Mucosa of descending colon (tissue), 3 donors: ENCODE results near the gene PDCD11. TPM values are rescaled to one million over a fixed set of nuclear protein-coding genes. Genes with fewer than 3 reads are reported as not detected.

Experiments
- ATAC-seq: fragments of 200-7000 bp; cut with Tn5 transposase; one replicate; pipeline ENCODE4 v1.9.1; 2020; ENCODE audit warnings: mild to moderate bottlenecking, moderate library complexity
- DNase-seq, 3 donors: peaks; one replicate each; pipeline ENCODE4 v3.0.0-alpha.2; 2020
- H3K36me3 ChIP-seq: fragments of 200-600 bp; one replicate; pipeline ENCODE4 v1.8.0; 2021; ENCODE audit warnings: low read depth, mild to moderate bottlenecking
- H3K4me1 ChIP-seq: fragments of 200-600 bp; one replicate; pipeline ENCODE4 v1.8.0; 2021; ENCODE audit warnings: low read depth, mild to moderate bottlenecking
- H3K4me3 ChIP-seq: fragments of 200-600 bp; one replicate; pipeline ENCODE4 v1.8.0; 2021; ENCODE audit warnings: mild to moderate bottlenecking
- H3K9me3 ChIP-seq: fragments of 200-600 bp; one replicate; pipeline ENCODE4 v1.8.0; 2021; ENCODE audit warnings: mild to moderate bottlenecking
- intact Hi-C, 2 donors: fragments of 100-400 bp; cut with DNase I in 1 of 2; cut with micrococcal nuclease in 1 of 2; formaldehyde crosslinking; loops; one replicate each; pipeline versions ENCODE4 v1.11.0 to v1.11.1; 2022; cut with DNase I, micrococcal nuclease
- total RNA-seq, 3 donors: library from RNA; stranded (reverse); fragmentation: NEBNext Ultra II Directional in 2 of 3; extraction: Animal tissue kit (Norgen Biotek cat#: 25700) in 2 of 3; gene quantifications; one replicate each; pipeline versions ENCODE4 v1.2.1 to v1.2.4, GENCODE V29; 2021 to 2023
- TF ChIP-seq, protein P1 (sequence below): fragments of 200-600 bp; IDR thresholded peaks from one replicate; pipeline ENCODE4 v1.8.0; 2022; ENCODE audit warnings: antibody characterized with exemption, mild to moderate bottlenecking
- donor health status: DM: no; HTN: no; CAD: no; lungs with moderate emphysema.
- donor health status: DM: no; HTN: no; CAD: no.
- donor health status: DM: no; HTN: yes; CAD: no.

Gene PDCD11
- total RNA-seq, 3 donors from 2014 or later, result 22.3 to 24.5 (median 22.7) TPM

- intact Hi-C loops, result no loop called here
- ATAC-seq (no peak), DNase-seq (no peak)
- H3K36me3 ChIP-seq, result no peaks in the 10 kb centered on the region
- no peak overlapping the region for H3K4me3 ChIP-seq
- H3K9me3 ChIP-seq, result no peaks in the 10 kb centered on the region
- TF ChIP-seq, protein P1, sequence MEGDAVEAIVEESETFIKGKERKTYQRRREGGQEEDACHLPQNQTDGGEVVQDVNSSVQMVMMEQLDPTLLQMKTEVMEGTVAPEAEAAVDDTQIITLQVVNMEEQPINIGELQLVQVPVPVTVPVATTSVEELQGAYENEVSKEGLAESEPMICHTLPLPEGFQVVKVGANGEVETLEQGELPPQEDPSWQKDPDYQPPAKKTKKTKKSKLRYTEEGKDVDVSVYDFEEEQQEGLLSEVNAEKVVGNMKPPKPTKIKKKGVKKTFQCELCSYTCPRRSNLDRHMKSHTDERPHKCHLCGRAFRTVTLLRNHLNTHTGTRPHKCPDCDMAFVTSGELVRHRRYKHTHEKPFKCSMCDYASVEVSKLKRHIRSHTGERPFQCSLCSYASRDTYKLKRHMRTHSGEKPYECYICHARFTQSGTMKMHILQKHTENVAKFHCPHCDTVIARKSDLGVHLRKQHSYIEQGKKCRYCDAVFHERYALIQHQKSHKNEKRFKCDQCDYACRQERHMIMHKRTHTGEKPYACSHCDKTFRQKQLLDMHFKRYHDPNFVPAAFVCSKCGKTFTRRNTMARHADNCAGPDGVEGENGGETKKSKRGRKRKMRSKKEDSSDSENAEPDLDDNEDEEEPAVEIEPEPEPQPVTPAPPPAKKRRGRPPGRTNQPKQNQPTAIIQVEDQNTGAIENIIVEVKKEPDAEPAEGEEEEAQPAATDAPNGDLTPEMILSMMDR, result no peak
- no peaks in the 10 kb centered on the region for H3K4me1 ChIP-seq
Observed at GRCh38 chr10:103457896-103458583, 61.6 kb downstream of the PDCD11 start.

DNA sequence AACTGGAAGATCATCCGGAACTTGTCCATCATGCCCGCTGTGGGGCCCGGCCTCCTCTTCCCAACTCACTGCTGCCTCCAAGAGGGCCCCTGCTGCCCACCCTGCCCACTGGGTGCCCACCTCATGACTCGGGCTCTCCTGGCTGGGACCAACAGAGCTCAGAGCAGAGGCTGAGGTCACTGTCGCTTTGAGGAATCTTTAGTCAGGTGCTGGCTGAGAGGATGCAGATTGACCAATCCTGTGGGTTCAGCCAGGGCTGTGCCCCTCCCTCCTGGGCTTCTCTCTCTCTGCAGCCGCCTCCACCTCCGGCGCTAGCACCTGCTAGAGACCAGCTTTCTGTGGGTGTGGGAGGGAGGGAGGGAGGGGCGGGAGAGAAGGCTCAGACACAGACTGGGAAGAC is 62.3 kb downstream of the PDCD11 start, which contains the start of gene CALHM1:
TSS of gene CALHM1 (minus strand) at position 181 of the 400 bp plus-strand sequence. CDS start at position 32, 149 bp downstream.
- H3K4me3 ChIP-seq, result no peak within 1 kb of the TSS
- H3K9me3 ChIP-seq, result no peaks in the 10 kb centered on the region
- no peaks in the 10 kb centered on the region for H3K4me1 ChIP-seq
- ATAC-seq (peak; percentile 58), DNase-seq (no peak)
- intact Hi-C loops, result no loop called here
- TF ChIP-seq, protein P1, result no peak
- H3K36me3 ChIP-seq, result no peaks in the 10 kb centered on the region

GRCh38 chr10:103459615-103460014 is 63.2 kb downstream of the PDCD11 start:
- intact Hi-C loops, result no loop called here

GRCh38 chr10:103463499-103463898 is 67.1 kb downstream of the PDCD11 start:
- H3K9me3 ChIP-seq, result no peaks in the 10 kb centered on the region
- no peaks in the 10 kb centered on the region for H3K36me3 ChIP-seq
- no peaks in the 10 kb centered on the region for H3K4me1 ChIP-seq
- DNase-seq, result no peak
- intact Hi-C loops, result no loop called here
- TF ChIP-seq, protein P1, result no peak
- H3K4me3 ChIP-seq, result no peak overlapping the region
- no peak for ATAC-seq

More at GRCh38 chr10:103459615-103460014, 63.2 kb downstream of the PDCD11 start:
- no peaks in the 10 kb centered on the region for H3K4me1 ChIP-seq
- no peak overlapping the region for H3K4me3 ChIP-seq
- no peak for DNase-seq
- TF ChIP-seq, protein P1, result no peak
- no peak for ATAC-seq
- H3K36me3 ChIP-seq, result no peaks in the 10 kb centered on the region
- H3K9me3 ChIP-seq, result no peaks in the 10 kb centered on the region

- TF ChIP-seq, protein P1, result no peak
- intact Hi-C loops, result no loop called here
- Histone ChIP-seq H3K36me3 (no peaks in the 10 kb centered on the region), H3K4me3 (no peak overlapping the region), H3K4me1 (no peaks in the 10 kb centered on the region), H3K9me3 (no peaks in the 10 kb centered on the region)
- ATAC-seq (no peak), DNase-seq (no peak)
Observed at GRCh38 chr10:103465411-103466179, 69.2 kb downstream of the PDCD11 start.
